Activated naive CD4-positive, alpha-beta T cell treated with anti-CD3 and anti-CD28 coated beads, Interleukin-2, amount 50 U/mL, for 24 hours (primary cell): ENCODE measurements around the gene ZNF688.

Source experiments
- H3K27ac Mint-ChIP-seq: one replicate; pipeline ENCODE4 v1.8.0; 2021; ENCODE audit warnings: mild to moderate bottlenecking, mixed read lengths
- H3K27me3 Mint-ChIP-seq: one replicate; pipeline ENCODE4 v1.8.0; 2021; ENCODE audit warnings: mixed read lengths
- H3K36me3 Mint-ChIP-seq: one replicate; pipeline ENCODE4 v1.8.0; 2021; ENCODE audit warnings: mixed read lengths
- H3K4me1 Mint-ChIP-seq: one replicate; pipeline ENCODE4 v1.8.0; 2021; ENCODE audit warnings: mixed read lengths
- H3K4me3 Mint-ChIP-seq: one replicate; pipeline ENCODE4 v1.8.0; 2021; ENCODE audit warnings: mild to moderate bottlenecking, mixed read lengths
- H3K9me3 Mint-ChIP-seq: one replicate; pipeline ENCODE4 v1.8.0; 2021; ENCODE audit warnings: mixed read lengths

ZNF688 gene

DNA sequence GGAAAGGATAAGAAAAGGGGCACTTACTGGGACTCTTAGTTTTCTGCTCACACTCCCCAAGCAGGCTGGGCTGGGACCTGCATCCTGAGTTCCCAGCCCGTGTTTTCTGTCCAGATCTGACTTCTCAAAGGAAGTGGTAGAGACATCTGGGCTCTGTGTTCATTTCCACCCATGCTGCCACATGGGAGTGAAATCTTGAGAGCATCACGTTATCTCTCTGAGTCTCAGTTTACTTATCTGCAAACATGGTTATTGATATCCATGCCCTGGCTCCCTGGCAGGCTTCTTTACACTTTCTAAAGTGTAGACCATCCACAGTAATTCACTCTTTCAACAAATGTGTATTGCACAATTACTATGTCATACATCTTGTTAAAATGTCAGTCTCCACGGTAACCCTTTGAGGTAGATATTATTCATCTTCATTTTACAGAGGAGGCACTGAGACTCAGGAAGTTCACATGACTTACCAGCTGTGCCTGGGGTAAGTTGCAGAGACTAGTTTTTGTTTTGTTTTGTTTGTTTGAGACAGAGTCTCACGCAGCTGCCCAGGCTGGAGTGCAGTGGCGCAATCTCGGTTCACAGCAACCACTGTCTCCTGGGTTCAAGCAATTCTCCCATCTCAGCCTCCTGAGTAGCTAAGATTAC lies 3.4 kb downstream of the ZNF688 start:
- no peaks in the 10 kb centered on the region for H3K27me3 Mint-ChIP-seq
- H3K4me1 Mint-ChIP-seq = peaks cover 41% of the 10 kb centered on the region
- peak overlapping the region; percentile 81 for H3K4me3 Mint-ChIP-seq
- no peaks in the 10 kb centered on the region for H3K9me3 Mint-ChIP-seq
- H3K27ac Mint-ChIP-seq = peak overlapping the region; percentile 98
- H3K36me3 Mint-ChIP-seq = no peaks in the 10 kb centered on the region

DNA sequence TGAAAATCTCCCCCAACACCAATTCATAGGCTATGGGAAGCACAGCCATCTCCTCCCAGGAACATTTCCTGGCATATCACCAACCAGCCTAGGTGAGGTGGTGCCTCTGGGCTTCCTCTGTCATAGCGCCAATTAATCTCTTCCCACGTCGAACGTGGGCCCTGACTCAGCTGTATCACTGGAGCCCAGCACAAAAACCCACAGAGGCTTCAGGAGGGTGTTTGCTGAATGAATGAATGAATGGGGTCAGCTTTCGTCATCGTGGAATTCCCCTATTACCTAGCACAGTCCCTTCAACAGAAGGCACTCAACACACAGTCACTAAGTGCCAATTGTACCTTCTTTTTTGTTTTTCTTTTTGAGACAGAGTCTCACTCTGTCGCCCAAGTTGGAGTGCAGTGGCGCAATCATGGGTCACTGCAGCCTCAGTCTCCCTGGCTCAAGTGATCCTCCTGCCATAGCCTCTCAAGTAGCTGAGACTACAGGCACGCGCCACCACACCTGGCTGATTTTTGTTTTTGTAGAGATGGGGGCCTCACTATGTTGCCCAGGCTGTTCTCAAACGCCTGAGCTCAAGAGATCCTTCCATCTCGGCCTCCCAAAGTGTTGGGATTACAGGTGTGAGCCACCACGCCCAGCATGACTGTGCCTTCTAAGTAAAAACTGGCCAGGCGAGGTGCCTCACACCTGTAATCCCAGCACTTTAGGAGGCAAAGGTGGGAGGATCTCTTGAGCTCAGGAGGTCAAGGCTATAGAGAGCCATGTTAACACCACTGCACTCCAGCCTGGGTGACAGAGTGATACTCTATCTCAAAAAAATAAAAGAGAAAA lies 4.1 kb downstream of the ZNF688 start:
- peak overlapping the region; percentile 81 for H3K4me3 Mint-ChIP-seq
- peak overlapping the region; percentile 98 for H3K27ac Mint-ChIP-seq
- no peaks in the 10 kb centered on the region for H3K9me3 Mint-ChIP-seq
- H3K27me3 Mint-ChIP-seq = no peaks in the 10 kb centered on the region
- no peaks in the 10 kb centered on the region for H3K36me3 Mint-ChIP-seq
- H3K4me1 Mint-ChIP-seq = peaks cover 38% of the 10 kb centered on the region

DNA sequence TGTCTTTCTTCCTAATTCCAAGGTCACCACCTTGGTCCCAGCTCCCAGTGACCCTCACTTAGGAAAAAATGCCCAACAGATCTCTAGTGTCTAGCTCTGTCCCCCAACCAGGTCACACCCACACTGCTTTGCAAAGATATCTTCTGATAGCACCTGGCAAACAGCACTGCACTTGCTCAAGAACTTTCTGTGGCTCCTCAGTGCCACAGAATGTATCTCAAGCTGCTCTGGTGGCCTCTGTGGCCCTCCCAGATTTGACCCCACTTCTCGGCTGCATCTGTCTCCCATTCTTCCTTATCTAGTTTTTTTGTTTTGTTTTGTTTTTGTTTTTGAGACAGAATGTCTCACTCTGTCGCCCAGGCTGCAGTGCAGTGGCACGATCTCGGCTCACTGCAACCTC lies 5.0 kb downstream of the ZNF688 start:
- Mint-ChIP-seq H3K4me3 (no peak overlapping the region), H3K9me3 (no peaks in the 10 kb centered on the region), H3K36me3 (no peaks in the 10 kb centered on the region), H3K27ac (peak overlapping the region; percentile 33), H3K4me1 (peaks cover 35% of the 10 kb centered on the region), H3K27me3 (no peaks in the 10 kb centered on the region)

DNA sequence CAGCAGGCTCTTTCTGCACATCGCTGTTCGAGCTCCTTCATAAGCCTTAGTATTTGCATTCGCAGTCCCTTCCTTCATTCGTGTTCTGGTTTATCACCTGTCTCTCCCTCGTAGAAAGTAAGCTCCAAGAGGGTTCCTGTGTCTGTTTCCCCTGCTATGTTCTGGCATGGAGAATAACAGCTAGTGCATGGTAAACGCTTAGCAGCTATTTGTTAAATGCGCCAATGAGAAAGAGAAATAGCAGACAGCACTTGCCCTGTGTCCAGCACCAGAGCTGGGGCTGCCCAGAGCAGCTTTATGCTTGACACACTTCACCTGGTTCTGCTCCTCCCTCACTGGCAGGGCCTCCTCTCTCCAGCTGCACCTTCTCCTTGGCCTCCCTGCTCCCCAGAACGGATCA lies 5.5 kb downstream of the ZNF688 start:
- peak overlapping the region; percentile 33 for H3K27ac Mint-ChIP-seq
- no peak overlapping the region for H3K4me3 Mint-ChIP-seq
- no peaks in the 10 kb centered on the region for H3K36me3 Mint-ChIP-seq
- peaks cover 38% of the 10 kb centered on the region for H3K4me1 Mint-ChIP-seq
- no peaks in the 10 kb centered on the region for H3K9me3 Mint-ChIP-seq
- H3K27me3 Mint-ChIP-seq = no peaks in the 10 kb centered on the region

DNA sequence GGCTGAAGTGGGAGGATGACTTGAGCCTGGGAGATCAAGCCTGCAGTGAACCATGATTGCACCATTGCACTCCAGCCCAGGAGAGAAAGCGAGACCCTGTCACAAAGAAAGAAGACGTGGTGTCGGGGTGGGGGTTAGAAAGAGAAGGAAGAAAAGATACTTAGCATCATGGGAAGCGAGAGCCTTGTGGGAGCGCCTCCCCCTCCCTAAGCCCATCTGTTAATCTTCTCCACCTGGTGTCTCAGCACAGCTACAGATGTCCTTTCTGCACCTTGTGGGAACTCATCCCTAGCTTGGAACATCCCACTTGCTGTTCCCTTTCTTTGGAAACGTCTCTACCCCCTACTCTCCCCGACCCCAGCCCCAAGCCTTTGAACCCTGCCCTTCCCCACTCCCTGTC lies 6.0 kb downstream of the ZNF688 start:
- H3K4me1 Mint-ChIP-seq = peaks cover 37% of the 10 kb centered on the region
- no peaks in the 10 kb centered on the region for H3K36me3 Mint-ChIP-seq
- no peak overlapping the region for H3K4me3 Mint-ChIP-seq
- H3K9me3 Mint-ChIP-seq = no peaks in the 10 kb centered on the region
- H3K27ac Mint-ChIP-seq = no peak overlapping the region
- H3K27me3 Mint-ChIP-seq = no peaks in the 10 kb centered on the region

DNA sequence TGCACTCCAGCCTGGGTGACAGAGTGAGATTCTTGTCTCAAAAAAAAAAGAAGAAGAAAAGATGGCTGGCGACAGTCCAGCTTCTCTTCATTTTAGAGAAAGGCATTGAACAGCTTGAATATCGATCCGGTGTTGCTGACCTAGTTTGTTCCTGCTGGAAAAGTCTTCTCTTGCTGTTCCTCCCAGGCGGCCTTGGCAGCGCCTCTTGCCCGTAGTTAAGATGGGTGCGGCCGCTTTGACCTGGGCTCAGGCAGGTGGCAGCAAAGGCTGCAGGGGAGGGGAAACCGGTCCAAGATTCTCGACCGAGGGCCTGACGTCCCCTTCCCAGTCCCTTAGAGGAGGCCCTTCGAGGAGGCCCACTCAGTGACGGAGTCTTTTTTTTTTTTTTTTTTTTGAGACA lies 9.5 kb downstream of the ZNF688 start:
- Mint-ChIP-seq H3K27ac (no peak overlapping the region), H3K27me3 (no peaks in the 10 kb centered on the region), H3K36me3 (no peaks in the 10 kb centered on the region), H3K4me3 (peak overlapping the region; percentile 85), H3K4me1 (peaks cover 31% of the 10 kb centered on the region), H3K9me3 (no peaks in the 10 kb centered on the region)

DNA sequence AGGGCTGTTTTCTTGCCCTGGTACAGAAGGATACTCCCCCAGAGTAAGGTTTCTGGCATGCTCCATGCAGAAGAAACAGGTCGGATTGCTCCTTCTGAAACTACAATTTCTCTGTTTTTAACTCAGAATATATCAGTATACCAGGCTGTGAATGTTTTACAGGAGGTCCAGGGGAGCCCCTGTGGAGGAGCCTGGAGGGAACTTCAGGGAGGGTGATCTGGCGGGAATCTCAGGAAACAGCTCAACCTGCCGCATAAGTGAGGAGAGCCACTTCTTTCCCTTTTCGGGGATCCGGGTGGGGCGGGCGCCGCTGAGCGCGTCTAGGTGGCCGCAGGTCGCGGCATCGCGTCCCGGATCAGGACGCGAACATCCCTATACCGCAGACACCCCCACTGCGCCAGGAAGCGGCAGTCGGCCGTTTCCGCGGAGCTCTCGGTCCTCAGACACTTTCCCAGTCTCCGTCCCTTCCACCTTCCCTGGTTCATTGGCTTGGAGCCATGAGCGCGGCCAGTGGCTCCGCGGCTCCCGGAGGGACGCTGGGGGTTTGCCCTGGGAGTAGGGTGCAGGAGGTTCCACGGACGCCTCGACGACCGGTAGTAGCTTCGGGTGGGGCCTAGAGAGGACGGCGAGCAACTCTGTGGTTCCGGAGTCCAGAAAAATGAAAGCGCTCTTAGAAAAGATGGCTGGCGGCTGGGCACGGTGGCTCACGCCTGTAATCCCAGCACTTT lies 10.3 kb downstream of the ZNF688 start:
- Mint-ChIP-seq H3K4me1 (peaks cover 29% of the 10 kb centered on the region), H3K9me3 (no peaks in the 10 kb centered on the region), H3K27me3 (no peaks in the 10 kb centered on the region), H3K4me3 (peak overlapping the region; percentile 85), H3K27ac (peak overlapping the region; percentile 84), H3K36me3 (no peaks in the 10 kb centered on the region)

DNA sequence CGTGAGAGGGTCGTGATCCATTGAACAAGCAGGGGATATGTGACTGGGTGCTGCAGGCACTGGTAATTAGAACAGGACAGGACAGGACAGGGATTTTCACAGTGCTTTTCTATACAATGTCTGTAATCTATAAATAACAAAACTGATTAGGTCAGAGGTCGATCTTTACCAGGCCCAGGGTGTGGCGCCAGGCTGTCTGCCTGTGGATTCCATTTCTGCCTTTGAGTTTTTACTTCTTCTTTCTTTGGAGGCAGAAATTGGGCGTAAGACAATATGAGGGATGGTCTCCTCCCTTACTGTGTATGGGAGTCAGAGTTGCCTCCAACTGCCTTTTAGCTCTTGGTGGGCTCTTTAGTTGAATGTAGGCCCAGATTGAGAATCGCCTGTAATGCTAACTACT lies 11.8 kb downstream of the ZNF688 start:
- Mint-ChIP-seq H3K27me3 (no peaks in the 10 kb centered on the region), H3K27ac (peak overlapping the region; percentile 81), H3K9me3 (no peaks in the 10 kb centered on the region), H3K4me1 (peaks cover 33% of the 10 kb centered on the region), H3K36me3 (no peaks in the 10 kb centered on the region), H3K4me3 (no peak overlapping the region)

DNA sequence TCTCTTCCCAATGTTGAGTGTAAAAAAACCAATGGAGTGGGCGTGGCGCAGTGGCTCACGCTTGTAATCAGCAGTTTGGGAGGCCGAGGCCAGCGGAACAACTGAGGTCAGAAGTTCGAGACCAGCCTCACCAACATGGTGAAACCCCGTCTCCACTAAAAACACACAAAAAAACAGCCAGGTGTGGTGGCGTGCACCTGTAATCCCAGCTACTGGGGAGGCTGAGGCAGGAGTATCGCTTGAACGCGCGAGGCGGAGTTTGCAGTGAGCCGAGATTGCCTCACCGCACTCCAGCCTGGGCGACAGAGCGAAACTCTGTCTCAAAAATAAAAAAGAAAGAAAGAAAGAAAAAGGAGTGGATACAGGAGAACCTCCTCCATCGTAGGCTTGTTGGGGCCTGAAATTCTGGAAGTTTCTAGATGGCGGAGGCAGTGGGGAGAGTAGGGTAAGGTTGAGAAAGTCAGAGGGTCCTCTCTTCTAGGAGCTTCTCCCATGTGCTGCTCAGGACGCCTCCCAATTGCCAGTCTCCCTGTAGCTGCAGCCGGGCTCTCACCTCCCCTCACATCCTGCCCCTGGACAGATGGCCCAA lies 12.6 kb downstream of the ZNF688 start:
- peaks cover 39% of the 10 kb centered on the region for H3K4me1 Mint-ChIP-seq
- no peaks in the 10 kb centered on the region for H3K9me3 Mint-ChIP-seq
- H3K4me3 Mint-ChIP-seq = peak overlapping the region; percentile 91
- no peaks in the 10 kb centered on the region for H3K27me3 Mint-ChIP-seq
- H3K36me3 Mint-ChIP-seq = no peaks in the 10 kb centered on the region
- peak overlapping the region; percentile 87 for H3K27ac Mint-ChIP-seq

DNA sequence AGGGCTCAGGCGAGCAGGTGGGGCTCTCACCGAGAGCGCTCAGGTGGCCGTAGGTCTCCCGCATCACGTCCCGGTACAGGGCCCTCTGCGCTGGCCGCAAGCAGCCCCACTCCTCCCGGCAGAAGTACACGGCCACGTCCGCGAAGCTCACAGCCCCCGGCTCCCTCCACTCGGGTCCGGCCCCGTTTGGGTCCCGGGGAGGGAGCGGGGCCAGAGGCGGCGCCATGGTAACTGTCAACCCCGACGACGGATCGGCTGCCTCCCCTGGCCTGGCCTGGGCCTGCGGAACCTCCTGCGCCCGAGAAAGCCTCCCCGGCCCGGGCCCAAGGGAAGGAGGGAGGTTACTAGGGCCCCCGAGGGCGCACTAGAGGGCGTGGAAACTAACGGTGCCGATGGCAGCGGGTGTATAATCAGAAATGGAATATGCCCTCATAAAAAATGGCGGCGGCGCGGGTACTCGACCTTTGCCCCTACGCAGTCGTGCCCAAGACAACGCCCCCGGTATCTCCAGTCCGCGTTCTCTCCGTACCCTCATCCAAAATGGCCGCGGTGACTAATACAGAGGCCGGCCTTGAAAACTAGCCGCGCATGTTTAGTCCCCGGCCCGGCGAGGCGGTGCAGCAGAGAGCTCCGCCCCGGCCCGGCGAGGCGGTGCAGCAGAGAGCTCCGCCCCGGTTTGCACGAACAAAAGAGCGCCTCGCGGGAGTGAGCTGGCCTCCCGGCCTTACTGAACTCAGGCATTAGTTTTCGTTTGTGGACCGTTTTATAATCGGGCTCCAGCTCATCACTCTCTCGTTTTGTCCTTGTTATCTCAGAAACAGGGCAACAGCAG lies 13.3 kb downstream of the ZNF688 start, which contains the start of gene ZNF764:
TSS of gene ZNF764 (minus strand) at position 418 of the 832 bp plus-strand sequence. CDS start at position 226, 192 bp downstream.
- H3K27ac Mint-ChIP-seq = peak within 1 kb of the TSS; percentile 94
- H3K36me3 Mint-ChIP-seq = peaks cover 4% of the 10 kb centered on the region
- peak within 1 kb of the TSS; percentile 91 for H3K4me3 Mint-ChIP-seq
- no peaks in the 10 kb centered on the region for H3K27me3 Mint-ChIP-seq
- H3K4me1 Mint-ChIP-seq = peaks cover 46% of the 10 kb centered on the region
- no peaks in the 10 kb centered on the region for H3K9me3 Mint-ChIP-seq

DNA sequence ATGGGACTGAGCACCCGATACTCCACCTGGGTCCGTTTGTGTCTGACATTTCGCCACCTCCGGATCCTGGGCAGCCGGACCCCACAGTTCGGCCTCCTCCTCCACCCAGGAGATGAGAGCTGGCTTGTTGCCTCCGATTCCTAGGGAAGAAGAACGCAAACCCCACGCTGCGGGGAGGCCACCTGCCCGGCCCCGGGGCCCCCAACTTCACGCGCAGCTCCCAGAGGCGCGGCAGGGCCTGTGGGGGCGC lies 13.9 kb downstream of the ZNF688 start:
- H3K27ac Mint-ChIP-seq = peak overlapping the region; percentile 94
- H3K36me3 Mint-ChIP-seq = peaks cover 4% of the 10 kb centered on the region
- no peaks in the 10 kb centered on the region for H3K27me3 Mint-ChIP-seq
- H3K9me3 Mint-ChIP-seq = no peaks in the 10 kb centered on the region
- H3K4me1 Mint-ChIP-seq = peaks cover 51% of the 10 kb centered on the region
- peak overlapping the region; percentile 91 for H3K4me3 Mint-ChIP-seq

DNA sequence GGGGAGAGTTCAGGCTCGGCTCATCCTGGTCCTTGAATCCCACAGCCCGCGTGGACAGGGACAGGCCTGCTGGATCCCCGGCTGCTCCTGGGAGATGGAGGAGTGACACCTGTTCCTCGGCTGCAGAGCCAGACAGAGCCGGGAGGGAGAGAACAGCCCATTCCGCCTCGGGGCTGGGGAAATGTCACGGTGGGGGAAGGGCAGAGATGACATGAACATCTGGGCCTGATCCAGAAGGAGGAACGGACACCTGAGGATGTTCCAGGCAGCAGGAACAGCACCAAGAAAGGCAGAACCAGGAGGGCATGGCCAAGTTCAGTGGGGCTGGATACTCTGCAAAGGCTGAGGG lies 15.4 kb downstream of the ZNF688 start:
- H3K4me3 Mint-ChIP-seq = peak overlapping the region; percentile 91
- H3K9me3 Mint-ChIP-seq = no peaks in the 10 kb centered on the region
- H3K36me3 Mint-ChIP-seq = peaks cover 4% of the 10 kb centered on the region
- peak overlapping the region; percentile 94 for H3K27ac Mint-ChIP-seq
- H3K27me3 Mint-ChIP-seq = no peaks in the 10 kb centered on the region
- H3K4me1 Mint-ChIP-seq = peaks cover 57% of the 10 kb centered on the region

DNA sequence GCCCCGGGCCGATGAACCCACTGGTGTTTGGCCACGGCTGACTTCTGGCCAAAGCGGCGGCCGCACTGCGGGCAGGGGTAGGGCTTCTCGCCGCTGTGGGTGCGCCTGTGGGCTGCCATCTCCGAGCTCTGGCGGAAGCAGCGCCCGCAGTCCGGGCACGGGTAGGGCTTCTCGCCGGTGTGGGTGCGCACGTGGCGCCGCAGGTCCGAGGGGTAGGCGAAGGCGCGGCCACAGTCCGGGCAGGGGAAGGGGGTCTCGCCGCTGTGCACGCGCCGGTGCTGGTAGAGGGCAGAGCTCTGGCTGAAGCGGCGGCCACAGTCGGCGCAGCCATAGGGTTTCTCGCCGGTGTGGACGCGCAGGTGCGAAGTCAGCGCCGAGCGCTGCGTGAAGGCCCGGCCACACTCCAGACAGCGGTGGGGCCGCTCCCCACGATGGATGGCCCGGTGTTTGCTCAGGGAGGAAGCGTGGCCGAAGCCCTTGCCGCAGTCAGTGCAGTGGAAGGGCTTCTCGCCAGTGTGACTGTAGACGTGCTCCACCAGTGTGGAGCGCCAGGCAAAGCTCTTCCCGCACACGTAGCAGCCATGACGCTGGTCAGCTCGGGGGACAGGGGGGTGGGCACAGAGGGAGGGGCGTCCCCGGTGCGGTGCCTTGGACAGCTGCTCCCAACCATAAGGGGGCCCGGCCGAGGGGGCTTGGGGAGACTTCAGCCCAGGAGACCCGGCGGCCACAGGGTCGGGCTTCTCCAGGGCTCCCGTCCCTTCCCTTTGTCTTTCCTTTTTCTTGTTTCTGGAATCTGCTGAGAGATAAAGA lies 16.0 kb downstream of the ZNF688 start:
- H3K4me1 Mint-ChIP-seq = peaks cover 57% of the 10 kb centered on the region

DNA sequence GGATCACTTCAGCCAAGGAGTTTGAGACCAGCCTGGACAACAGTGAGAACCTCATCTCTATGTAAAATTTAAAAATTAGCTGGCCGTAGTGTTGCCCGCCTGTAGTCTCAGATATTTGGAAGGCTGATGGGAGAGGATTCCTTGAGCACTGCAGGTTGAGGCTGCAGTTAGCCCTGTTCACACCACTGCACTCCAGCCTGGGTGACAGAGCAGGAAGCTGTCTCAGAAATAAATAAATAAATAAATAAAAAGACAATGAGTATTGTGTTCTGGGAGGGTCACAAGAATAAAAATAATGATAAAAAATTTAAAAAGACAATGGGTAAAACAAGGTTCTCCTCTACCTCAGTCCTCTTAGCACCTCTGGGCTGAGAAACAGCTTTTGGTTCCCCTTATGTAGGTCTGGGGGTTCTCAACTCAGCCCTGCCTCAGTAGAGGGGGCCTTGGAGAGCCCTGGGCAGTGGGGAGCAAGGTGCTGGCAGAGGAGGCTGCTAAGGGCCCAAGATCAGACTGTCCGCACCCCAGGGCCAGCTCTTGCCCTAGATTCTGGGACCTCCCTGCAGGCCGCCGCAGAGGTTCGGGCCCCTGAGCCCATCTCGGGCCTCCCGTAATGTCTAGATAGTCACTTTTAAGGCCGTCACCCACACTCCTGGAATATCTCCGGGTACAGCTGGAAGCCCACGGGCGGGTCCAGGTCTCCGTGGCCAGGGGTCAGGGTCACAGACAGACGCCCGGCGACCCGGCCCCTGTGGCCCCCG lies 16.8 kb downstream of the ZNF688 start:
- H3K27me3 Mint-ChIP-seq = no peaks in the 10 kb centered on the region
- H3K9me3 Mint-ChIP-seq = no peaks in the 10 kb centered on the region
- H3K4me3 Mint-ChIP-seq = no peak overlapping the region
- peaks cover 4% of the 10 kb centered on the region for H3K36me3 Mint-ChIP-seq
- peaks cover 56% of the 10 kb centered on the region for H3K4me1 Mint-ChIP-seq
- H3K27ac Mint-ChIP-seq = peak overlapping the region; percentile 46

More for the DNA sequence above, 16.0 kb downstream of the ZNF688 start:
- peaks cover 4% of the 10 kb centered on the region for H3K36me3 Mint-ChIP-seq
- no peaks in the 10 kb centered on the region for H3K27me3 Mint-ChIP-seq
- peak overlapping the region; percentile 94 for H3K27ac Mint-ChIP-seq
- peak overlapping the region; percentile 91 for H3K4me3 Mint-ChIP-seq
- H3K9me3 Mint-ChIP-seq = no peaks in the 10 kb centered on the region
